DMS53 treated with DMSO at 0.1 percent for 48 hours (cell line): ENCODE results near the gene CCDC8.
"Not testable (repeated sequence)": the region's sequence is repeated elsewhere in the genome, so short reads cannot be mapped to it uniquely, and the experiment has no call there.

Source experiments
- DNase-seq: peaks from one replicate; lab custom pipeline; 2025; ENCODE audit not compliant: unreplicated experiment; lab: John Stamatoyannopoulos, UW

CCDC8 gene

GRCh38 chr19:46404753-46405468 is 8.5 kb downstream of the CCDC8 start:
- peak; percentile 6 for DNase-seq

GRCh38 chr19:46404055-46404752 is 9.2 kb downstream of the CCDC8 start:
- DNase-seq: peak; percentile 36

GRCh38 chr19:46402725-46403124 is 10.6 kb downstream of the CCDC8 start:
- DNase-seq: no peak

GRCh38 chr19:46397801-46398479 is 15.4 kb downstream of the CCDC8 start:
- not testable (repeated sequence) for DNase-seq

- no peak for DNase-seq
Measured at GRCh38 chr19:46394402-46394797, 19.0 kb downstream of the CCDC8 start.

GRCh38 chr19:46393456-46394401 is 19.6 kb downstream of the CCDC8 start:
- no peak for DNase-seq

GRCh38 chr19:46392837-46393236 is 20.5 kb downstream of the CCDC8 start:
- no peak for DNase-seq

GRCh38 chr19:46392252-46392801 is 21.0 kb downstream of the CCDC8 start:
- no peak for DNase-seq

- no peak for DNase-seq
Measured at GRCh38 chr19:46391296-46392251, 21.8 kb downstream of the CCDC8 start.

GRCh38 chr19:46390866-46391265 is 22.5 kb downstream of the CCDC8 start:
- DNase-seq: no peak

GRCh38 chr19:46390121-46390858 is 23.1 kb downstream of the CCDC8 start:
- no peak for DNase-seq

GRCh38 chr19:46388311-46389095 is 24.9 kb downstream of the CCDC8 start:
- DNase-seq: no peak

- no peak for DNase-seq
Measured at GRCh38 chr19:46387713-46388130, 25.6 kb downstream of the CCDC8 start.

- DNase-seq: no peak
Measured at GRCh38 chr19:46386996-46387712, 26.2 kb downstream of the CCDC8 start.

- DNase-seq: no peak
Measured at GRCh38 chr19:46386151-46386550, 27.2 kb downstream of the CCDC8 start.

GRCh38 chr19:46385636-46386035 is 27.7 kb downstream of the CCDC8 start:
- DNase-seq: no peak

- DNase-seq: no peak
Measured at GRCh38 chr19:46384396-46384795, 29.0 kb downstream of the CCDC8 start.
